Measurements from ENCODE around the gene NCOA1. TPM values are rescaled to one million over a fixed set of nuclear protein-coding genes. Genes with fewer than 3 reads are reported as not detected.

Gene NCOA1
- total and polyA plus RNA-seq, 2 donors (not counting 3 experiments of a cell fraction or from before 2014, with no cell fraction given), result 11.4 to 14.1 TPM

DNA sequence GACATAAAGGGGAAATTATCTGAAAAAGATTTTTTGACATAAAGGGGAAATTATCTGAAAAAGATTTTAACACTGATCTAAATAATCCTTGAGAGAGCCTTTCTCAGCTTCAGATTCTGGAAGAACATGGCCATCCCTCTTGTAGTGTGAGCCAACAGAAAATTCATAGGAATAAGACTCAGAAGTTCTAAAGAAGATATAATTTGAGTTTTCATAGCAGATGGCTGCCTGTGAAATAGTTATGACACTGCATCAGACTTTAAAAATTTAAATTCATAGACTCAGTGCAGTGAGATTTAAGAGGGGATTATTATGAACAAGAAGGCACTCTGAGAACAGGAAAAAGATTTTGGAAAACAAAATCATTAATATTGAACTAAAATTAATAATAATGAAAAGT is 50.6 kb downstream of the NCOA1 start:
- H3K9ac ChIP-seq (replicated peaks; ENCODE audit: extremely low read depth, insufficient read depth, low read length), result no peak overlapping the region
- no peaks in the 10 kb centered on the region for H3K9me1 ChIP-seq (replicated peaks; ENCODE audit: control insufficient read depth, extremely low read depth, insufficient read depth, low read length)
- H3K27me3 ChIP-seq (ENCODE audit: control insufficient read depth in 2 of 2, insufficient read depth in 2 of 2, low read length in 2 of 2), result no peaks in the 10 kb centered on the region
- no peak overlapping the region for H3K4me3 ChIP-seq (replicated peaks in 1 of 3; ENCODE audit: insufficient read depth in 1 of 3, low read depth in 1 of 3, low read length in 3 of 3)
- ChIA-PET POLR2A (no interaction called here), CTCF (no interaction called here)
- no peaks in the 10 kb centered on the region for H4K20me1 ChIP-seq (replicated peaks; ENCODE audit: control insufficient read depth, extremely low read depth, insufficient read depth, low read length)
- no peaks in the 10 kb centered on the region for H3K9me3 ChIP-seq (replicated peaks; ENCODE audit: control insufficient read depth, insufficient read depth, low read length)
- H3K79me2 ChIP-seq (ENCODE audit: control insufficient read depth, insufficient read depth, low read length), result no peaks in the 10 kb centered on the region
- no peak overlapping the region for H3K27ac ChIP-seq (ENCODE audit: insufficient read depth, low read depth, low read length)
- H3K4me2 ChIP-seq (ENCODE audit: insufficient read depth, low read length), result no peak overlapping the region
- intact Hi-C loops (cut with micrococcal nuclease), result loop anchor here (5.0 kb wide), 1 partner anchor 129 kb away; no protein-coding TSS in a partner anchor
- no peak for FAIRE-seq
- no peak for TF ChIP-seq FOS (IDR thresholded peaks at IDR 0.05; ENCODE audit: borderline replicate concordance, insufficient read depth, low read length)
- no peak for TF ChIP-seq EZH2 (IDR thresholded peaks at IDR 0.05; ENCODE audit: borderline replicate concordance, low read depth, low read length, severe bottlenecking)
- TF ChIP-seq JUN (IDR thresholded peaks at IDR 0.05; ENCODE audit: borderline replicate concordance, insufficient read depth, insufficient read length, low read depth), result no peak
- TF ChIP-seq CTCF (IDR thresholded peaks at IDR 0.05; ENCODE audit: extremely low read depth in 1 of 2, insufficient read depth in 1 of 2, low read depth in 1 of 2, low read length in 2 of 2), result no peak
- TF ChIP-seq GATA2 (IDR thresholded peaks at IDR 0.05; ENCODE audit: insufficient read depth, insufficient read length, low read depth, low read length), result no peak
- no peak for TF ChIP-seq POLR2A (IDR thresholded peaks at IDR 0.05; ENCODE audit: low read depth, low read length)
- no peak for TF ChIP-seq MAX (IDR thresholded peaks at IDR 0.05; ENCODE audit: insufficient read depth, insufficient read length)
- TF ChIP-seq POLR2AphosphoS5 (IDR thresholded peaks at IDR 0.05; ENCODE audit: insufficient read depth, low read depth, low read length), result no peak
- no peak for TF ChIP-seq MYC (IDR thresholded peaks at IDR 0.05; ENCODE audit: low read depth, low read length)
- dilution Hi-C loops (cut with MboI; ENCODE audit: extremely low pct_ligation_motif_present, low sequenced_read_pairs), result no loop called here
- H2AFZ ChIP-seq (ENCODE audit: low read depth, low read length), result no peak overlapping the region
- DNase-seq (ENCODE audit: low read depth, low spot score), result no peak
- no TSS peak for BruUV-seq (replicated peaks)
- no peaks in the 10 kb centered on the region for H3K4me1 ChIP-seq (ENCODE audit: control insufficient read depth, extremely low read depth, insufficient read depth, low read length)
- no peaks in the 10 kb centered on the region for H3K36me3 ChIP-seq (ENCODE audit: control insufficient read depth in 2 of 2, extremely low read depth in 1 of 2, insufficient read depth in 2 of 2, low read length in 2 of 2)

Measured in endothelial cell of umbilical vein (primary cell).